PC-9 (cell line): ENCODE results near the gene FAM174A. TPM values are rescaled to one million over a fixed set of nuclear protein-coding genes. Genes with fewer than 3 reads are reported as not detected.

Source experiments
- BruUV-seq: library from RNA; stranded (reverse); fragments of 400-500 nt; replicated peaks from 2 replicates; lab custom pipeline; 2021; lab: Mats Ljungman, UMichigan
- CTCF ChIA-PET: fragments of 300-600 bp; sonication (Branson Sonifier 250); formaldehyde crosslinking; loops from one replicate; lab custom pipeline; 2022; ENCODE audit warnings: antibody characterized with exemption; lab: Charles Lee
- POLR2A ChIA-PET: fragments of 300-600 bp; sonication (Branson Sonifier 250); formaldehyde crosslinking; loops from one replicate; lab custom pipeline; 2022; ENCODE audit warnings: antibody characterized with exemption; ENCODE audit not compliant: unreplicated experiment; lab: Charles Lee
- DNase-seq, 2 experiments: peaks; one replicate each; pipeline versions ENCODE4 v3.0.0 to v3.0.0-alpha.2; 2015 to 2022; ENCODE audit warnings: mixed read lengths in 1 of 2
- H2AFZ ChIP-seq: fragments of 200-600 bp; sonication (generic); 2 replicates; pipeline ENCODE4 v1.8.1; 2017; ENCODE audit warnings: antibody characterized with exemption
- H3F3A ChIP-seq: fragments of 200-600 bp; sonication (generic); 2 replicates; pipeline ENCODE4 v1.8.1; 2017; ENCODE audit warnings: antibody characterized with exemption, mild to moderate bottlenecking, low read depth; ENCODE audit not compliant: insufficient read depth
- H3K27ac ChIP-seq: fragments of 200-600 bp; sonication (generic); 2 replicates; pipeline ENCODE4 v1.6.1; 2016; ENCODE audit warnings: mixed run types
- H3K27me3 ChIP-seq: fragments of 200-600 bp; sonication (generic); 2 replicates; pipeline ENCODE4 v1.6.1; 2016; ENCODE audit warnings: low read depth, mixed run types; ENCODE audit not compliant: insufficient read depth
- H3K36me3 ChIP-seq: fragments of 200-600 bp; sonication (generic); 2 replicates; pipeline ENCODE4 v1.6.1; 2016; ENCODE audit warnings: low read depth, mixed run types
- H3K4me1 ChIP-seq: fragments of 200-600 bp; sonication (generic); replicated peaks from 2 replicates; pipeline ENCODE4 v1.6.1; 2016; ENCODE audit warnings: mixed run types; ENCODE audit not compliant: insufficient read depth
- H3K4me2 ChIP-seq: fragments of 200-600 bp; sonication (generic); 2 replicates; pipeline ENCODE4 v1.6.1; 2017; ENCODE audit warnings: mixed run types
- H3K4me3 ChIP-seq: fragments of 200-600 bp; sonication (generic); 2 replicates; pipeline ENCODE4 v1.6.1; 2016; ENCODE audit warnings: mixed run types
- H3K79me2 ChIP-seq: fragments of 200-600 bp; sonication (generic); 2 replicates; pipeline ENCODE4 v1.6.1; 2017; ENCODE audit warnings: low read depth, mixed run types
- H3K9me2 ChIP-seq: fragments of 200-600 bp; sonication (generic); 2 replicates; pipeline ENCODE4 v1.8.1; 2017; ENCODE audit warnings: mild to moderate bottlenecking; ENCODE audit not compliant: insufficient read depth
- H3K9me3 ChIP-seq: fragments of 200-600 bp; sonication (generic); 2 replicates; pipeline ENCODE4 v1.8.1; 2016; ENCODE audit warnings: low read depth; ENCODE audit not compliant: insufficient read depth
- H4K20me1 ChIP-seq: fragments of 200-600 bp; sonication (generic); 2 replicates; pipeline ENCODE4 v1.8.1; 2017; ENCODE audit not compliant: insufficient read depth
- EZH2 ChIP-seq: fragments of 200-600 bp; sonication (generic); IDR thresholded peaks from 2 replicates; pipeline ENCODE4 v1.8.0; 2017; ENCODE audit warnings: antibody characterized with exemption, low read depth
- intact Hi-C: fragments of 100-400 bp; cut with micrococcal nuclease; formaldehyde crosslinking; loops from one replicate; pipeline ENCODE4 v1.10.0; 2022; ENCODE audit not compliant: unreplicated experiment
- total RNA-seq: library from RNA; stranded (reverse); gene quantifications from 2 replicates; pipeline ENCODE4 v1.2.3, GENCODE V29; 2021
- TF ChIP-seq, protein P1 (sequence below): fragments of 200-600 bp; sonication (generic); conservative IDR thresholded peaks from 2 replicates; pipeline ENCODE4 v1.6.1; 2017; ENCODE audit warnings: mixed run types, antibody characterized with exemption, mild to moderate bottlenecking, moderate library complexity

Gene FAM174A
- total RNA-seq, 1 experiment from 2014 or later, result 9.2 TPM

DNA sequence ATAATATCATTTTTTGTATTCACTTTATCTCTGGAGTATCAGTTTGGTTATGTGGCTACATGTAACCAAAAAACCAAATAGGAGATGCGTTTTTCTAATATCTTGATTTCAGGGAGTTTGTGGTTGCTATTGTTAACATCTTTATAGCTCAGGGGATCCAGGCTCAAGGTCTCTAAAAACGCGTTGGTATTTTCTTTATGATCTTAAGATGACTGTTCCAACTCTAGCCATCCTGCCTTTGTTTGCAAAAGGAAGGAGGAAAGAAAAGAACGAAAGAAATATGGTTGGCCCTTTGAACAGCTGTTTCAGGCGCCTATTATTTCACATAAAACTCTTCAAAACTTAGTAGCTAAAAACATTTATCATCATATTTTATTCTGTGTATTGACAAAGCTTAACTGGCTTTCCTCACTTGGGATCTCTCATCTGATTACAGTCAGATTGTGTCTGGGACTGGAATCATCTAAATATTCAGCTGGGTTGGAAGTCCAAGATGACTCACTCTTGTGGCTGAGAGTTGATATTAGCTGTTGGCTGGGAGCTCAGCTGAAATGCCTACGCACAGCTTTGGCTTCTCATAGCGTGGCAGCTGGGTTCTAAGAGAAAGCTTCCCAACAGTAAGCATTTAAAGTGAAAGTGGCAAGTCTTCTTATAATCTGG, 60.1 kb downstream of the FAM174A start:
- H3K4me1 ChIP-seq, result no peaks in the 10 kb centered on the region
- CTCF ChIA-PET, result interaction anchor here (0.6 kb wide), 1 partner anchor 1491 kb away, joined by 4 read pairs; no protein-coding TSS in a partner anchor
- peak in 1 of 2 experiments; percentile 47 for DNase-seq
- H3K4me2 ChIP-seq, result no peak overlapping the region
- H3K9me2 ChIP-seq, result no peaks in the 10 kb centered on the region
- no peak overlapping the region for H3K27ac ChIP-seq
- H3F3A ChIP-seq, result no peaks in the 10 kb centered on the region; the same call in 1 of the 2 replicates
- H4K20me1 ChIP-seq, result no peaks in the 10 kb centered on the region
- BruUV-seq, result no TSS peak
- H2AFZ ChIP-seq, result 0 out of 2 replicates have a peak overlapping the region, but pooled peaks have one; percentile 60
- no peaks in the 10 kb centered on the region for H3K9me3 ChIP-seq
- TF ChIP-seq EZH2, result no peak
- TF ChIP-seq, protein P1, sequence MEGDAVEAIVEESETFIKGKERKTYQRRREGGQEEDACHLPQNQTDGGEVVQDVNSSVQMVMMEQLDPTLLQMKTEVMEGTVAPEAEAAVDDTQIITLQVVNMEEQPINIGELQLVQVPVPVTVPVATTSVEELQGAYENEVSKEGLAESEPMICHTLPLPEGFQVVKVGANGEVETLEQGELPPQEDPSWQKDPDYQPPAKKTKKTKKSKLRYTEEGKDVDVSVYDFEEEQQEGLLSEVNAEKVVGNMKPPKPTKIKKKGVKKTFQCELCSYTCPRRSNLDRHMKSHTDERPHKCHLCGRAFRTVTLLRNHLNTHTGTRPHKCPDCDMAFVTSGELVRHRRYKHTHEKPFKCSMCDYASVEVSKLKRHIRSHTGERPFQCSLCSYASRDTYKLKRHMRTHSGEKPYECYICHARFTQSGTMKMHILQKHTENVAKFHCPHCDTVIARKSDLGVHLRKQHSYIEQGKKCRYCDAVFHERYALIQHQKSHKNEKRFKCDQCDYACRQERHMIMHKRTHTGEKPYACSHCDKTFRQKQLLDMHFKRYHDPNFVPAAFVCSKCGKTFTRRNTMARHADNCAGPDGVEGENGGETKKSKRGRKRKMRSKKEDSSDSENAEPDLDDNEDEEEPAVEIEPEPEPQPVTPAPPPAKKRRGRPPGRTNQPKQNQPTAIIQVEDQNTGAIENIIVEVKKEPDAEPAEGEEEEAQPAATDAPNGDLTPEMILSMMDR, result no peak
- H3K4me3 ChIP-seq, result no peak overlapping the region
- intact Hi-C loops, result no loop called here
- no peaks in the 10 kb centered on the region for H3K27me3 ChIP-seq
- no peaks in the 10 kb centered on the region for H3K36me3 ChIP-seq
- H3K79me2 ChIP-seq, result no peaks in the 10 kb centered on the region
- POLR2A ChIA-PET, result interaction anchor here (0.6 kb wide), 1 partner anchor 1661 kb away, joined by 4 read pairs; no protein-coding TSS in a partner anchor

DNA sequence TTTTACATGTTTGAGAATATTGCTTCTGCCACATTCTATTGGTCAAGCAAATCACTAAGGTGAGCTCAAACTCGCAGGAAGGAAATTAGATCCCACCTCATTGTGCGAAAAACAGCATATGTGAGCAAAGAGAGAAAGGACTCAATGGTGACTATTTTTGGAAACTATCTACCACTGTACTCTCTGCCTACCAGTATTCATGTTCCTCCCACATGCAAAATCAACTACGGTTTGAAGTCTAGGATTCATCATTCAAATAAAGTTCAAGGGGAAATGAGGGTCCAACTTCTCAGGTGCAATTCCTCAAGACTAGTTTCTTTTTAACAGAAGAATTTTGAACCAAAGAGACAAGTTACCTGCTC, 60.6 kb downstream of the FAM174A start:
- no peaks in the 10 kb centered on the region for H4K20me1 ChIP-seq
- no peaks in the 10 kb centered on the region for H3K9me2 ChIP-seq
- H3K79me2 ChIP-seq, result no peaks in the 10 kb centered on the region
- no peaks in the 10 kb centered on the region for H3K36me3 ChIP-seq
- intact Hi-C loops, result no loop called here
- no peaks in the 10 kb centered on the region for H3K9me3 ChIP-seq
- no peak overlapping the region for H3K4me2 ChIP-seq
- H2AFZ ChIP-seq, result 0 out of 2 replicates have a peak overlapping the region, but pooled peaks have one; percentile 60
- no peak overlapping the region for H3K4me3 ChIP-seq
- no peaks in the 10 kb centered on the region for H3K27me3 ChIP-seq
- H3K27ac ChIP-seq, result no peak overlapping the region
- no TSS peak for BruUV-seq
- ChIA-PET CTCF (interaction anchor here (0.6 kb wide), 1 partner anchor 1491 kb away, joined by 4 read pairs; no protein-coding TSS in a partner anchor), POLR2A (interaction anchor here (0.6 kb wide), 1 partner anchor 1660 kb away, joined by 4 read pairs; no protein-coding TSS in a partner anchor)
- no peaks in the 10 kb centered on the region; the same call in 1 of the 2 replicates for H3F3A ChIP-seq
- no peak for TF ChIP-seq EZH2
- TF ChIP-seq, protein P1, result no peak
- DNase-seq, result no peak
- no peaks in the 10 kb centered on the region for H3K4me1 ChIP-seq

GRCh38 chr5:100598446-100598845, 63.3 kb downstream of the FAM174A start:
- DNase-seq, result no peak
- TF ChIP-seq, protein P1, result no peak
- TF ChIP-seq EZH2, result no peak
- Histone ChIP-seq H2AFZ (no peak overlapping the region), H3K27me3 (no peaks in the 10 kb centered on the region), H3K4me3 (no peak overlapping the region), H3K9me2 (no peaks in the 10 kb centered on the region), H3K4me1 (no peaks in the 10 kb centered on the region), H3F3A (no peaks in the 10 kb centered on the region; the same call in 1 of the 2 replicates), H3K9me3 (no peaks in the 10 kb centered on the region), H3K36me3 (no peaks in the 10 kb centered on the region), H3K4me2 (no peak overlapping the region), H3K79me2 (no peaks in the 10 kb centered on the region), H4K20me1 (no peaks in the 10 kb centered on the region), H3K27ac (no peak overlapping the region)
- ChIA-PET CTCF (no interaction called here), POLR2A (no interaction called here)
- no TSS peak for BruUV-seq
- intact Hi-C loops, result no loop called here
